Kidney epithelial cell (primary cell): ENCODE measurements around the gene TAS2R38. TPM values are rescaled to one million over a fixed set of nuclear protein-coding genes. Genes with fewer than 3 reads are reported as not detected.

ENCODE experiments used
- DNase-seq: peaks from one replicate; pipeline ENCODE4 v3.0.0-alpha.2; 2010; ENCODE audit warnings: low read depth
- H3K27me3 ChIP-seq: 2 replicates; pipeline ENCODE4 v1.6.0; 2011; ENCODE audit warnings: low read length; ENCODE audit not compliant: control insufficient read depth, insufficient read depth
- H3K36me3 ChIP-seq: 2 replicates; pipeline ENCODE4 v1.5.1; 2011; ENCODE audit warnings: low read length; ENCODE audit not compliant: control insufficient read depth, insufficient read depth
- H3K4me3 ChIP-seq: 2 replicates; pipeline ENCODE4 v1.5.1; 2011; ENCODE audit warnings: low read depth, mild to moderate bottlenecking, control low read depth, low read length
- total RNA-seq: library from RNA; depleted of rRNA; stranded (reverse); fragments of >200 nt; gene quantifications from 2 replicates; pipeline ENCODE4 v1.2.3, GENCODE V29; 2015
- TF ChIP-seq, protein P1 (sequence below): IDR thresholded peaks from 2 replicates; pipeline ENCODE4 v1.5.1; 2011; ENCODE audit warnings: mild to moderate bottlenecking, moderate library complexity, low read length, control low read depth, inconsistent platforms; ENCODE audit not compliant: insufficient read depth, poor library complexity, severe bottlenecking

The TAS2R38 gene
- total RNA-seq, 1 donor from 2014 or later: not detected

GRCh38 chr7:141979568-141979967, 6.0 kb upstream of the TAS2R38 start:
- TF ChIP-seq, protein P1, sequence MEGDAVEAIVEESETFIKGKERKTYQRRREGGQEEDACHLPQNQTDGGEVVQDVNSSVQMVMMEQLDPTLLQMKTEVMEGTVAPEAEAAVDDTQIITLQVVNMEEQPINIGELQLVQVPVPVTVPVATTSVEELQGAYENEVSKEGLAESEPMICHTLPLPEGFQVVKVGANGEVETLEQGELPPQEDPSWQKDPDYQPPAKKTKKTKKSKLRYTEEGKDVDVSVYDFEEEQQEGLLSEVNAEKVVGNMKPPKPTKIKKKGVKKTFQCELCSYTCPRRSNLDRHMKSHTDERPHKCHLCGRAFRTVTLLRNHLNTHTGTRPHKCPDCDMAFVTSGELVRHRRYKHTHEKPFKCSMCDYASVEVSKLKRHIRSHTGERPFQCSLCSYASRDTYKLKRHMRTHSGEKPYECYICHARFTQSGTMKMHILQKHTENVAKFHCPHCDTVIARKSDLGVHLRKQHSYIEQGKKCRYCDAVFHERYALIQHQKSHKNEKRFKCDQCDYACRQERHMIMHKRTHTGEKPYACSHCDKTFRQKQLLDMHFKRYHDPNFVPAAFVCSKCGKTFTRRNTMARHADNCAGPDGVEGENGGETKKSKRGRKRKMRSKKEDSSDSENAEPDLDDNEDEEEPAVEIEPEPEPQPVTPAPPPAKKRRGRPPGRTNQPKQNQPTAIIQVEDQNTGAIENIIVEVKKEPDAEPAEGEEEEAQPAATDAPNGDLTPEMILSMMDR: no peak
- Histone ChIP-seq H3K27me3 (no peaks in the 10 kb centered on the region), H3K4me3 (no peak overlapping the region), H3K36me3 (no peaks in the 10 kb centered on the region)
- no peak for DNase-seq

DNA sequence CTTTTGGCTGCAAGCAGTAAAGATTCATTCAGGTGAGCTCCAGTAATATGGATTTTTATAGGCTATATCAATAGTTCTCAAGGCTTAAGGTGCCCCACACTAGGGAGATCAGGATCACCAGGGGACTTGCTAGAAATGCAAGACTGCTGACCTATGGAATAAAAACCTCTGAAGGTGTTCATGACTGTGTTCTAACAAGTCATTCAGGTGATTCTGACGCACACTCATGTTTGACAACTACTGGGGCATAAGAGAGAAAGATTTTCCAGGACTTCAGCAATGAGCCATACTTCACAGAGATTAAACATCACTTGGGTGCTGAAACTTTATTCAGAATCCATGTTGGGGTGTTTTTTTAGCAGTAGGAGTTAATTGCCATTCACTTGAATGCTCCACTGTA, 4.8 kb upstream of the TAS2R38 start:
- H3K36me3 ChIP-seq: no peaks in the 10 kb centered on the region
- H3K27me3 ChIP-seq: no peaks in the 10 kb centered on the region
- H3K4me3 ChIP-seq: no peak overlapping the region
- TF ChIP-seq, protein P1: no peak
- no peak for DNase-seq

GRCh38 chr7:141976524-141977245, 3.1 kb upstream of the TAS2R38 start:
- H3K36me3 ChIP-seq: no peaks in the 10 kb centered on the region
- DNase-seq: no peak
- TF ChIP-seq, protein P1: no peak
- H3K4me3 ChIP-seq: no peak overlapping the region
- no peaks in the 10 kb centered on the region for H3K27me3 ChIP-seq

DNA sequence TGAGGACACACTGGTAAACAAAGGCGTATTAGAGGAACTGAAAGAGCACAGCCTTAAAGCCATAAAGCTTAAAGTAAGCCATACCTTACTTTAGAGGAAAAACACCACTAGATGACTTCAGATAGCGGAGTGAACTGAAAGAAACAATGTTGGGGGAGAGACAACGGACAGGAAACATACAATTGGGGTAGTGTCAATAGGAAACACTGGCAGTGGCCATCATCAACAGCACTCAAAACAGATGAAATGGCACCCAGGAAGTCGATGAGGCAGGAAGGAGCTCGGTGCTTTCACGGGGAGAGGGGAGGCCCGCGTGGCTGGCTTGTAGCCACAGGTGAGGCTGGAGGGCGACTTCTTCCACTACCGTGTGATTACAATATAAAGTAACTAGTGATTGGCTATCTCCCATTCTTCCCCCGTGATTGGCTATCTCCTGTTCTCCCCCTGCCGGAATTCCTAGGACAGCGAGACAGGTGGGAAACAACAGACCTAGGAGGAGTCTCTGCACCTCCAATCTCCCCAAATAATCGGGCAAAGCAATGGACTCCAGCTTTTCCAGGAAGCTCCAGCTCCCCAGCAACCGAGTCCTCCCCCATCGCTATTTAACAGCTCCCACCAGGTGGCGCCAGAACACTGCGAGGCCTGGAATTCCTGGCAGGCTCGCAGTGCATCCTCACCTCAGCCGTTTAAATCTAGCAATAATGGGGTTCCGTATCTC, 2.4 kb upstream of the TAS2R38 start:
- DNase-seq: no peak
- TF ChIP-seq, protein P1: peak; percentile 96
- Histone ChIP-seq H3K36me3 (no peaks in the 10 kb centered on the region), H3K27me3 (no peaks in the 10 kb centered on the region), H3K4me3 (peak overlapping the region; percentile 16)

GRCh38 chr7:141974831-141975230, 1.3 kb upstream of the TAS2R38 start:
- TF ChIP-seq, protein P1: peak; percentile 52

More at GRCh38 chr7:141974831-141975230, 1.3 kb upstream of the TAS2R38 start:
- no peaks in the 10 kb centered on the region for H3K36me3 ChIP-seq
- DNase-seq: no peak
- no peaks in the 10 kb centered on the region for H3K27me3 ChIP-seq
- no peak overlapping the region for H3K4me3 ChIP-seq
